ENCODE measurements around the gene ZFPL1.

The ZFPL1 gene

GRCh38 chr11:65117206-65118096 lies 33.4 kb downstream of the ZFPL1 start, which contains the start of gene ZNHIT2:
Gene ZNHIT2, minus strand, starts transcription at chr11:65117701. Its CDS starts 48 bp downstream, at chr11:65117653.
- TF ChIP-seq RAD21 (IDR thresholded peaks at IDR 0.05; ENCODE audit: low read depth) = peak; percentile 82
- TF ChIP-seq CEBPB (IDR thresholded peaks at IDR 0.05) = peak; percentile 82
- TF ChIP-seq EP300 (IDR thresholded peaks at IDR 0.05; ENCODE audit: borderline replicate concordance) = no peak; the same call in 1 of the 2 replicates
- TF ChIP-seq ZBTB7A (IDR thresholded peaks at IDR 0.05; ENCODE audit: low read depth) = no peak; the same call in 1 of the 2 replicates
- peak; percentile 77 for TF ChIP-seq TCF12 (IDR thresholded peaks at IDR 0.05; ENCODE audit: low read depth)
- no peak for TF ChIP-seq NFIC (IDR thresholded peaks at IDR 0.05)
- TF ChIP-seq CREB1 (IDR thresholded peaks at IDR 0.05; ENCODE audit: low read depth) = peak; percentile 85
- no peak for TF ChIP-seq REST (IDR thresholded peaks at IDR 0.05; ENCODE audit: low read depth)
- no peak; the same call in 1 of the 2 replicates for TF ChIP-seq TEAD4 (IDR thresholded peaks at IDR 0.05)
- TF ChIP-seq YY1 (IDR thresholded peaks at IDR 0.05; ENCODE audit: low read depth) = peak; percentile 64
- peak; percentile 86 for TF ChIP-seq TAF1 (IDR thresholded peaks at IDR 0.05; ENCODE audit: low read depth)
- peak; percentile 88 for TF ChIP-seq MAX (IDR thresholded peaks at IDR 0.05)
- peak; percentile 83 for TF ChIP-seq EGR1 (IDR thresholded peaks at IDR 0.05)

- no peak for TF ChIP-seq YY1 (IDR thresholded peaks at IDR 0.05; ENCODE audit: low read depth)
- no peak for TF ChIP-seq MAX (IDR thresholded peaks at IDR 0.05)
- no peak for TF ChIP-seq CREB1 (IDR thresholded peaks at IDR 0.05; ENCODE audit: low read depth)
- TF ChIP-seq TCF12 (IDR thresholded peaks at IDR 0.05; ENCODE audit: low read depth) = no peak
- no peak for TF ChIP-seq RAD21 (IDR thresholded peaks at IDR 0.05; ENCODE audit: low read depth)
- no peak for TF ChIP-seq FOXM1 (IDR thresholded peaks at IDR 0.05; ENCODE audit: borderline replicate concordance, low read depth)
- TF ChIP-seq CEBPB (IDR thresholded peaks at IDR 0.05) = no peak
- TF ChIP-seq NFIC (IDR thresholded peaks at IDR 0.05) = no peak
- no peak for TF ChIP-seq EP300 (IDR thresholded peaks at IDR 0.05; ENCODE audit: borderline replicate concordance)
- TF ChIP-seq EGR1 (IDR thresholded peaks at IDR 0.05) = no peak
- no peak for TF ChIP-seq TEAD4 (IDR thresholded peaks at IDR 0.05)
- TF ChIP-seq ZBTB7A (IDR thresholded peaks at IDR 0.05; ENCODE audit: low read depth) = no peak
- TF ChIP-seq REST (IDR thresholded peaks at IDR 0.05; ENCODE audit: low read depth) = no peak
- no peak for TF ChIP-seq TAF1 (IDR thresholded peaks at IDR 0.05; ENCODE audit: low read depth)
- no peak for TF ChIP-seq USF1 (IDR thresholded peaks at IDR 0.05)
Measured at GRCh38 chr11:65118097-65118837, 34.2 kb downstream of the ZFPL1 start.

GRCh38 chr11:65119670-65119995 lies 35.6 kb downstream of the ZFPL1 start:
- TF ChIP-seq ZBTB7A (IDR thresholded peaks at IDR 0.05; ENCODE audit: low read depth) (no peak), USF1 (IDR thresholded peaks at IDR 0.05) (no peak), YY1 (IDR thresholded peaks at IDR 0.05; ENCODE audit: low read depth) (no peak), TCF12 (IDR thresholded peaks at IDR 0.05; ENCODE audit: low read depth) (no peak), FOXM1 (IDR thresholded peaks at IDR 0.05; ENCODE audit: borderline replicate concordance, low read depth) (no peak)

GRCh38 chr11:65120831-65121230 lies 36.8 kb downstream of the ZFPL1 start:
- TF ChIP-seq NFIC (IDR thresholded peaks at IDR 0.05) = no peak
- no peak for TF ChIP-seq USF1 (IDR thresholded peaks at IDR 0.05)
- TF ChIP-seq REST (IDR thresholded peaks at IDR 0.05; ENCODE audit: low read depth) = no peak
- TF ChIP-seq TEAD4 (IDR thresholded peaks at IDR 0.05) = no peak
- no peak for TF ChIP-seq CEBPB (IDR thresholded peaks at IDR 0.05)
- TF ChIP-seq TAF1 (IDR thresholded peaks at IDR 0.05; ENCODE audit: low read depth) = no peak
- no peak for TF ChIP-seq EGR1 (IDR thresholded peaks at IDR 0.05)
- no peak for TF ChIP-seq RAD21 (IDR thresholded peaks at IDR 0.05; ENCODE audit: low read depth)
- TF ChIP-seq FOXM1 (IDR thresholded peaks at IDR 0.05; ENCODE audit: borderline replicate concordance, low read depth) = no peak
- TF ChIP-seq ZBTB7A (IDR thresholded peaks at IDR 0.05; ENCODE audit: low read depth) = no peak
- no peak for TF ChIP-seq MAX (IDR thresholded peaks at IDR 0.05)
- no peak for TF ChIP-seq EP300 (IDR thresholded peaks at IDR 0.05; ENCODE audit: borderline replicate concordance)
- TF ChIP-seq YY1 (IDR thresholded peaks at IDR 0.05; ENCODE audit: low read depth) = no peak
- TF ChIP-seq CREB1 (IDR thresholded peaks at IDR 0.05; ENCODE audit: low read depth) = no peak
- TF ChIP-seq TCF12 (IDR thresholded peaks at IDR 0.05; ENCODE audit: low read depth) = no peak
